CD4-positive, alpha-beta T cell treated with Interleukin-4 for 4 hours (primary cell): ENCODE data around the gene DAGLB.
A peak's percentile ranks its signal among the peaks of the same experiment; 100 is the strongest.
"Not testable (repeated sequence)": the region's sequence is repeated elsewhere in the genome, so short reads cannot be mapped to it uniquely, and the experiment has no call there.

Experiments
- DNase-seq: peaks from one replicate; pipeline ENCODE4 v3.0.0-alpha.2; 2020

DAGLB gene

GRCh38 chr7:6425948-6426347 lies 21.8 kb downstream of the DAGLB start:
- no peak for DNase-seq

GRCh38 chr7:6423942-6424701 lies 23.6 kb downstream of the DAGLB start:
- DNase-seq: peak; percentile 12

- no peak for DNase-seq
Observed at GRCh38 chr7:6422926-6423632, 24.7 kb downstream of the DAGLB start.

DNA sequence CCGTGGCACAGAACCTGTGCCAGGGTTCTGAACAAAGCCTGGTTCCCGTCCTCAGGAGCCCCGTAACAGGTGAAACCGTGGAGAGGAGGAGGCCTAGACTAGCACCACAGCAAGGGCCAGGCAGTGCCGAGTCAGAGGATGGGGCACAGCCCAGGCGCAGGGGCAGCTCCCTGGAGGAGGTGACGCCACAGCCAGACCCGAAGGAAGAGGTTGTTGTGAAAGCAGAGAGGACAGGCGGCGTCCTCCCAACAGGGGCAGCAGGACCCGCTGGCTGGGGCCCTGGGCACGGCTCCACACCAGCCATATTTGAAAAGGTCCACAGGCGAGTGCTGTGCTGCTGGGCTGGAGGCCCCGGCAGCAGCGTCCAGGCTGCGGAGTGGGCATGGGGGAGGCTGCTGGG lies 25.7 kb downstream of the DAGLB start:
- DNase-seq: no peak

- no peak for DNase-seq
Observed at GRCh38 chr7:6420680-6421079, 27.1 kb downstream of the DAGLB start.

GRCh38 chr7:6419310-6419773 lies 28.4 kb downstream of the DAGLB start:
- DNase-seq: no peak

DNA sequence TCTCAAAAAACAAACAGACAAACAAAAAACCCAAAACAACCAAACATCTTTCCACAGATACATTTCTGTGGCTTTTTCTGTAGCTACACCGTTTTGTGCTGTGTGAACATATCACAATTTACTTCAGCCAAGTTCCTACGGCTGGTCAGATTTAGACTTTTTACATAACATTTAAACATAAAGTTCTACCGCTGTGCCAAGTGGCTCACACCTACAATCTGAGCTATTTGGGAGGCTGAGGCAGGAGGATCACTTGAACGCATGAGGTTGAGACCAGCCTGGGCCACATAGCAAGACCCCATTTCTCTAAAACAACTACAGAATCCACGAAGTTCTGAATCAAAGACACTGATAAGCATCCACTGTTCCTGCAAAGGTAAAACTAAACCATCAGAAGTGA lies 30.3 kb downstream of the DAGLB start:
- no peak for DNase-seq

- no peak for DNase-seq
Observed at GRCh38 chr7:6416516-6417145, 31.1 kb downstream of the DAGLB start.

GRCh38 chr7:6413637-6414036 lies 34.1 kb downstream of the DAGLB start:
- DNase-seq: no peak

- no peak for DNase-seq
Observed at GRCh38 chr7:6409944-6410693, 37.6 kb downstream of the DAGLB start.

- DNase-seq: no peak
Observed at GRCh38 chr7:6409091-6409490, 38.7 kb downstream of the DAGLB start.

DNA sequence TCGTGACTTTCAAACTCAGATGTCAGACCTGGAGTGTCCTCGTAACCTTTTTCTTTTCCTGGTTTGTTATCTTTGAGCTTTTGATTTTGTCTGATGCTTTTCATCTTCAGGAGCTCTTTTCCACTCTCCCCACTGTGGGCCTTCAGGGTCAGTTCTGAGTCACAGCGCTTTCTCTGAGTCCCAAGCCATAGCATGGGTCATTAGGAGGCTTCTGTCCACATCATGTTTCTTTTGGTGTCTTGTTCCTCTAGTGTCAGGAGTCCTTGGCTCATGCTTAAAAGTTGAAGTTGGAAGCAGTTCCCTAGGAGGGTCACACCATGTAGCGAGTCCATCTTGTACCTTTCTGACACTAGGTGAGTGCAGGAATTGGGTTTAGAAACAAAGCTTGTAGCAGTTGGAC lies 40.3 kb downstream of the DAGLB start:
- no peak for DNase-seq

DNA sequence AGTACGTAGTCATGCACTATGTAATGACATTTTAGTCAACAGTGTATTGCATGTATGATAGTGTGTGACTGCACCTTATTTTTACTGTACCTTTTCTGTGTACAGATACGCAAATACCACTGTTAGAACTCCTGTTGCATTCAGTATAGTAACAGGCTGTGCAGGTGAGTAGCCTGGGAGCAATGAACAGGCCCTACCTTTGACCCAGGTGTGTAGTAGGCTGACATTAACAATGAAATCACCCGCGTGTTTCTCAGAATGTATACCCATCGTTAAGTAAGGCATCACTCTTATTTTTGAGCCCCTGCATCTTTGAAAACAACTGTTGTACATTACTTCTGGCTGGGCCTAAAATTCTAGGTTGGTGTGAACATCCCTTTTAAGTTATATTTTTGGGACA lies 41.6 kb downstream of the DAGLB start:
- DNase-seq: no peak

DNA sequence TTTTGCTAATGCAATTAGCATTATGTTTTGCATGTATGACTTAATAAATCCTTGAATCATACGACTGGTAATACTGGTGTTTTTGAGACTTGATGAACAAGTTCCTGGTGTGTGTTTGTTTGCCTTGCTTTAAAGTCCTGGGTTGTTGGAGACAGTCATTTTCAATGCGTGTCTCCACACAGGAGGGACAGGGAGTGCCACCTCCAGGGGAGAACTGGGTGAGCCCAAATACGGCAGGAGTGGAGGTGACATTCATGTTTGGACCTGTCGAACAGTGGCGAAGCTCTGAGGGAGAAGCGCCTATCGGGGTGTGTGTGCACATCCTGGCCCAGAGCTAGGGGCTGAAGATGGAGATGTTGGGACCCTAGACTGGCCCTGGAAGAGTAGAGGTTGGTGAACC lies 43.8 kb downstream of the DAGLB start:
- DNase-seq: no peak

- DNase-seq: no peak
Observed at GRCh38 chr7:6402741-6403140, 45.0 kb downstream of the DAGLB start.

GRCh38 chr7:6402041-6402440 lies 45.7 kb downstream of the DAGLB start:
- DNase-seq: no peak

GRCh38 chr7:6401536-6401935 lies 46.2 kb downstream of the DAGLB start:
- no peak for DNase-seq

GRCh38 chr7:6400243-6401105 lies 47.3 kb downstream of the DAGLB start:
- not testable (repeated sequence) for DNase-seq

- no peak for DNase-seq
Observed at GRCh38 chr7:6399351-6399750, 48.4 kb downstream of the DAGLB start.

DNA sequence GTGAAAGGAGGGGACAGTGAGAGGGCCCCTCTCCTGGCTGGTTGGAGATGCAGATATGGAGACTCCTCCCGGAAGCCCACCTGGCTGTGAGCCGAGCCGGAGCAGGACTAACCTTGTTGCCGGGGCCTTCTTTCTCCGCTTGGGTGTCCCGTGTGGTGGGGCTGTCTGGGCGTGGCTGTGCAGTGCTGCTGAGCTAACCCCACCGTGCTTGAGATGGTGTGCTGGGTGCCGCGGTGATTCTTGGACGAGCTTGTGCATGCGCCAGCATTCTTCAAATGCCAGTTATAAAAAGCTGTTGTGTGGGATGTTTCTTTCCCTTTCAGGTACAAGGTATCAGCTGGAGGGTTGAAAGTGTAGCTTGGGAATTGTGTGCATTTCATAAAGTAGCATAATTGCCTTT lies 48.8 kb downstream of the DAGLB start:
- DNase-seq: no peak

DNA sequence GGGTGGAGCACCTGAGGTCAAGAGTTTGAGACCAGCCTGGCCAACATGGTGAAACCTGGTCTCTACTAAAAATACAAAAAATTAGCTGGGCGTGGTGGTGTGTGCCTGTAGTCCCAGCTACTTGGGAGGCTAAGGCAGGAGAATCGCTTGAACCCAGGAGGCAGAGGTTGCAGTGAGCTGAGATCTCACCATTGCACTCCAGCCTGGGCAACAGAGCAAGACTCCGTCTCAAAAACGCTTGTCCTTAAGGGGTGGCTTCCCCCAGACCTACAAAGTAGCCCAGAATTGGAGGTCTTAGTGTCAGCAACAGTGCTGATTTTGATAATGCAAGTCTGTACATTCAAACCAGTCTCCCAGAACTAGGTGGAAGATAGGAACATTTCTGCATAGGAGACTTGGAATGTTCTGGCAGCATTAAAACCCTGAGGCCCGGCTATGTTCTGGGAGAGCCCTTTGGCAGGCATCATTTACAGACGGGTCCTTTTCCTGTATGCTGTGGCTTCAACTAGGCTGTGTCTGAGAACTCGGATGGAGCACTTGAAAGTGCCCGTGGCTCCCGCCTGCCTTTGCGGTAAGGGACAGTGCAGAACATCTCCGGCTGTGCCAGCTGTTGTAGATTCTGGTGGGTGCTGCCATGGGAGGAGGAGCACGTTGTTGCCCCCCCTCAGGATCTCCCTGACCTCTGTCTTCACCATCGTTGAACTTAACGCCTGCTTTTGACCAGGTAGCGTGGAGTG lies 49.8 kb downstream of the DAGLB start:
- DNase-seq: not testable (repeated sequence)
